Measurements from ENCODE around the gene LCE1B. TPM values are rescaled to one million over a fixed set of nuclear protein-coding genes. Genes with fewer than 3 reads are reported as not detected.

LCE1B gene
- total and polyA plus RNA-seq, 9 donors, result not detected

GRCh38 chr1:152861374-152861773, 49.6 kb downstream of the LCE1B start:
- intact Hi-C loops (cut with DNase I), result no loop called here
- WGBS, 3 donors, result 91 to 93% (median 92%) methylated on average over 4 of the region's 4 CpGs
- DNase-seq, result no peak

More at GRCh38 chr1:152861374-152861773, 49.6 kb downstream of the LCE1B start:
- H3K27ac ChIP-seq, result no peak overlapping the region
- TF ChIP-seq, protein P1, sequence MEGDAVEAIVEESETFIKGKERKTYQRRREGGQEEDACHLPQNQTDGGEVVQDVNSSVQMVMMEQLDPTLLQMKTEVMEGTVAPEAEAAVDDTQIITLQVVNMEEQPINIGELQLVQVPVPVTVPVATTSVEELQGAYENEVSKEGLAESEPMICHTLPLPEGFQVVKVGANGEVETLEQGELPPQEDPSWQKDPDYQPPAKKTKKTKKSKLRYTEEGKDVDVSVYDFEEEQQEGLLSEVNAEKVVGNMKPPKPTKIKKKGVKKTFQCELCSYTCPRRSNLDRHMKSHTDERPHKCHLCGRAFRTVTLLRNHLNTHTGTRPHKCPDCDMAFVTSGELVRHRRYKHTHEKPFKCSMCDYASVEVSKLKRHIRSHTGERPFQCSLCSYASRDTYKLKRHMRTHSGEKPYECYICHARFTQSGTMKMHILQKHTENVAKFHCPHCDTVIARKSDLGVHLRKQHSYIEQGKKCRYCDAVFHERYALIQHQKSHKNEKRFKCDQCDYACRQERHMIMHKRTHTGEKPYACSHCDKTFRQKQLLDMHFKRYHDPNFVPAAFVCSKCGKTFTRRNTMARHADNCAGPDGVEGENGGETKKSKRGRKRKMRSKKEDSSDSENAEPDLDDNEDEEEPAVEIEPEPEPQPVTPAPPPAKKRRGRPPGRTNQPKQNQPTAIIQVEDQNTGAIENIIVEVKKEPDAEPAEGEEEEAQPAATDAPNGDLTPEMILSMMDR (IDR thresholded peaks at IDR 0.05), result no peak
- TF ChIP-seq POLR2A (IDR thresholded peaks at IDR 0.05) (no peak), EP300 (IDR thresholded peaks at IDR 0.05) (no peak)
- no peaks in the 10 kb centered on the region for H3K9me3 ChIP-seq
- no peaks in the 10 kb centered on the region for H3K4me1 ChIP-seq (ENCODE audit: insufficient read depth)
- no peak overlapping the region for H3K4me3 ChIP-seq
- no peaks in the 10 kb centered on the region for H3K27me3 ChIP-seq
- H3K36me3 ChIP-seq, result no peaks in the 10 kb centered on the region

Other genes starting within 250 kb of the LCE1B start
- gene LCE3E, start 245.2 kb upstream of the LCE1B start, total RNA-seq, result not detected
- not detected for gene LCE3E, start 245.2 kb upstream of the LCE1B start, polyA plus RNA-seq
- gene LCE3D, start 231.5 kb upstream of the LCE1B start, total RNA-seq, result not detected
- not detected for gene LCE3D, start 231.5 kb upstream of the LCE1B start, polyA plus RNA-seq
- not detected for gene LCE3C, start 211.7 kb upstream of the LCE1B start, total RNA-seq
- gene LCE3C, start 211.7 kb upstream of the LCE1B start, polyA plus RNA-seq, result not detected
- not detected for gene LCE3B, start 198.2 kb upstream of the LCE1B start, total RNA-seq
- not detected for gene LCE3B, start 198.2 kb upstream of the LCE1B start, polyA plus RNA-seq
- gene LCE3A, start 188.9 kb upstream of the LCE1B start, total RNA-seq, result not detected
- gene LCE3A, start 188.9 kb upstream of the LCE1B start, polyA plus RNA-seq, result not detected
- not detected for gene LCE2D, start 148.6 kb upstream of the LCE1B start, total RNA-seq
- gene LCE2D, start 148.6 kb upstream of the LCE1B start, polyA plus RNA-seq, result not detected
- not detected for gene LCE2C, start 136.7 kb upstream of the LCE1B start, total RNA-seq
- gene LCE2C, start 136.7 kb upstream of the LCE1B start, polyA plus RNA-seq, result not detected
- not detected for gene LCE2B, start 125.8 kb upstream of the LCE1B start, total RNA-seq
- not detected for gene LCE2B, start 125.8 kb upstream of the LCE1B start, polyA plus RNA-seq
- gene LCE2A, start 113.6 kb upstream of the LCE1B start, total RNA-seq, result not detected
- gene LCE2A, start 113.6 kb upstream of the LCE1B start, polyA plus RNA-seq, result not detected
- not detected for gene LCE4A, start 103.8 kb upstream of the LCE1B start, total RNA-seq
- gene LCE4A, start 103.8 kb upstream of the LCE1B start, polyA plus RNA-seq, result not detected
- gene KPRP, start 53.9 kb upstream of the LCE1B start, total RNA-seq, result not detected
- not detected for gene KPRP, start 53.9 kb upstream of the LCE1B start, polyA plus RNA-seq
- not detected for gene LCE1F, start 36.8 kb upstream of the LCE1B start, total RNA-seq
- not detected for gene LCE1F, start 36.8 kb upstream of the LCE1B start, polyA plus RNA-seq
- gene LCE1E, start 25.7 kb upstream of the LCE1B start, total RNA-seq, result not detected
- gene LCE1E, start 25.7 kb upstream of the LCE1B start, polyA plus RNA-seq, result not detected
- not detected for gene LCE1D, start 15.2 kb upstream of the LCE1B start, total RNA-seq
- gene LCE1D, start 15.2 kb upstream of the LCE1B start, polyA plus RNA-seq, result not detected
- gene LCE1C, start 5.3 kb upstream of the LCE1B start, total RNA-seq, result not detected
- gene LCE1C, start 5.3 kb upstream of the LCE1B start, polyA plus RNA-seq, result not detected
- gene LCE1A, start 15.5 kb downstream of the LCE1B start, total RNA-seq, result not detected
- not detected for gene LCE1A, start 15.5 kb downstream of the LCE1B start, polyA plus RNA-seq
- gene LCE6A, start 30.9 kb downstream of the LCE1B start, total RNA-seq, result not detected
- not detected for gene LCE6A, start 30.9 kb downstream of the LCE1B start, polyA plus RNA-seq
- gene LCE7A, start 48.0 kb downstream of the LCE1B start, total RNA-seq, result not detected
- not detected for gene LCE7A, start 48.0 kb downstream of the LCE1B start, polyA plus RNA-seq
- gene SMCP, start 66.4 kb downstream of the LCE1B start, total RNA-seq, result under 1 TPM in 1 of 7 donors, not detected in 6; 0.35 TPM
- gene SMCP, start 66.4 kb downstream of the LCE1B start, polyA plus RNA-seq, result under 1 TPM in 1 of 2 donors, not detected in 1; 0.18 TPM
- gene IVL, start 96.6 kb downstream of the LCE1B start, total RNA-seq, result not detected
- gene IVL, start 96.6 kb downstream of the LCE1B start, polyA plus RNA-seq, result not detected
- not detected for gene SPRR5, start 135.2 kb downstream of the LCE1B start, total RNA-seq
- not detected for gene SPRR5, start 135.2 kb downstream of the LCE1B start, polyA plus RNA-seq
- not detected for gene SPRR4, start 158.7 kb downstream of the LCE1B start, total RNA-seq
- gene SPRR4, start 158.7 kb downstream of the LCE1B start, polyA plus RNA-seq, result not detected
- gene SPRR1A, start 172.1 kb downstream of the LCE1B start, total RNA-seq, result not detected
- not detected for gene SPRR1A, start 172.1 kb downstream of the LCE1B start, polyA plus RNA-seq
- gene SPRR3, start 189.8 kb downstream of the LCE1B start, total RNA-seq, result under 1 TPM in 1 of 7 donors, not detected in 6; 0.85 TPM
- gene SPRR3, start 189.8 kb downstream of the LCE1B start, polyA plus RNA-seq, result not detected
- gene SPRR1B, start 219.2 kb downstream of the LCE1B start, total RNA-seq, result not detected
- not detected for gene SPRR1B, start 219.2 kb downstream of the LCE1B start, polyA plus RNA-seq
- gene SPRR2D, start 229.1 kb downstream of the LCE1B start, total RNA-seq, result under 1 TPM in 2 of 7 donors, not detected in 5; 0.32 to 0.45 TPM
- gene SPRR2D, start 229.1 kb downstream of the LCE1B start, polyA plus RNA-seq, result 1 to 10 TPM in 1 of 2 donors, under 1 TPM in 1; 0.27 to 1.1 TPM
- gene SPRR2A, start 245.5 kb downstream of the LCE1B start, total RNA-seq, result under 1 TPM in 2 of 7 donors, not detected in 5; 0.55 to 0.59 TPM
- gene SPRR2A, start 245.5 kb downstream of the LCE1B start, polyA plus RNA-seq, result under 1 TPM; 0.21 to 0.52 TPM

Measured in ovary (tissue), 9 donors.